CD4-positive, alpha-beta memory T cell (primary cell): ENCODE measurements around the gene AGR2. TPM values are rescaled to one million over a fixed set of nuclear protein-coding genes. Genes with fewer than 3 reads are reported as not detected.
A peak's percentile ranks its signal among the peaks of the same experiment; 100 is the strongest.

ENCODE experiments used
- CTCF ChIA-PET: fragments of 350-600 bp; sonication (Branson Sonifier 250); formaldehyde crosslinking; loops from one replicate; lab custom pipeline; 2021; ENCODE audit warnings: inconsistent platforms; ENCODE audit not compliant: partially characterized antibody; lab: Charles Lee
- POLR2A ChIA-PET: fragments of 350-600 bp; sonication (Branson Sonifier 250); formaldehyde crosslinking; loops from one replicate; lab custom pipeline; 2021; ENCODE audit not compliant: partially characterized antibody; lab: Charles Lee
- DNase-seq, 5 donors: peaks; one replicate each; pipeline versions ENCODE4 v3.0.0 to v3.0.0-alpha.2; 2020 to 2022; ENCODE audit warnings: mixed read lengths in 1 of 5
- H3K27ac ChIP-seq: one replicate; pipeline ENCODE4 v1.7.0; 2013; ENCODE audit warnings: low read depth, low read length
- H3K27me3 ChIP-seq: 2 replicates; pipeline ENCODE4 v1.7.0; 2013; ENCODE audit warnings: mild to moderate bottlenecking, low read length, moderate library complexity; ENCODE audit not compliant: insufficient read depth
- H3K36me3 ChIP-seq: 2 replicates; pipeline ENCODE4 v1.7.0; 2013; ENCODE audit warnings: mild to moderate bottlenecking, low read length, moderate library complexity; ENCODE audit not compliant: insufficient read depth
- H3K4me1 ChIP-seq: 2 replicates; pipeline ENCODE4 v1.7.0; 2013; ENCODE audit warnings: mild to moderate bottlenecking, low read length, moderate library complexity; ENCODE audit not compliant: insufficient read depth
- H3K4me3 ChIP-seq, 2 donors: one replicate each; pipeline ENCODE4 v1.7.0; 2013; ENCODE audit warnings: low read length in 2 of 2, mild to moderate bottlenecking in 1 of 2
- H3K9me3 ChIP-seq, 2 donors: one replicate each; pipeline ENCODE4 v1.7.0; 2013; ENCODE audit warnings: low read length in 2 of 2, control low read depth in 1 of 2; ENCODE audit not compliant: control insufficient read depth in 1 of 2
- H3K27ac Mint-ChIP-seq, 7 donors: one replicate each; pipeline ENCODE4 v1.8.0; 2020 to 2021; ENCODE audit warnings: mixed read lengths in 7 of 7, mild to moderate bottlenecking in 6 of 7, inconsistent platforms in 3 of 7, moderate library complexity in 3 of 7
- H3K27me3 Mint-ChIP-seq, 2 donors: one replicate each; pipeline ENCODE4 v1.8.0; 2020 to 2021; ENCODE audit warnings: mixed read lengths in 2 of 2
- H3K36me3 Mint-ChIP-seq, 2 donors: one replicate each; pipeline ENCODE4 v1.8.0; 2020 to 2021; ENCODE audit warnings: mixed read lengths in 2 of 2, inconsistent platforms in 1 of 2, mild to moderate bottlenecking in 1 of 2
- H3K4me1 Mint-ChIP-seq, 4 donors: one replicate each; pipeline ENCODE4 v1.8.0; 2020 to 2021; ENCODE audit warnings: mixed read lengths in 4 of 4, mild to moderate bottlenecking in 1 of 4
- H3K4me3 Mint-ChIP-seq, 8 donors: one replicate each; pipeline ENCODE4 v1.8.0; 2020 to 2021; ENCODE audit warnings: mixed read lengths in 8 of 8, mild to moderate bottlenecking in 7 of 8, moderate library complexity in 6 of 8, inconsistent platforms in 3 of 8
- H3K9me3 Mint-ChIP-seq, 8 donors: one replicate each; pipeline ENCODE4 v1.8.0; 2020 to 2021; ENCODE audit warnings: mixed read lengths in 8 of 8, mild to moderate bottlenecking in 5 of 8, inconsistent platforms in 3 of 8, moderate library complexity in 1 of 8
- intact Hi-C: fragments of 100-400 bp; cut with micrococcal nuclease; formaldehyde crosslinking; loops from one replicate; pipeline ENCODE4 v1.15.1; 2023
- polyA plus RNA-seq, 2 donors: library from polyadenylated mRNA; unstranded; fragments of 300-500 nt; fragmentation: Illumina TruSeq; gene quantifications; one replicate each; pipeline ENCODE4 v1.2.3, GENCODE V29; 2021
- total RNA-seq, 2 experiments: library from RNA; stranded (reverse); gene quantifications; one replicate each; pipeline ENCODE4 v1.2.3, GENCODE V29; 2021

AGR2 gene
- total and polyA plus RNA-seq, 4 experiments from 2014 or later, result not detected

GRCh38 chr7:16836481-16836880 lies 31.7 kb upstream of the AGR2 start:
- no peaks in the 10 kb centered on the region for H3K9me3 Mint-ChIP-seq
- ChIA-PET CTCF (no interaction called here), POLR2A (no interaction called here)
- no peak overlapping the region for H3K4me3 Mint-ChIP-seq
- no peak overlapping the region for H3K27ac Mint-ChIP-seq
- Histone ChIP-seq H3K27me3 (no peaks in the 10 kb centered on the region), H3K4me1 (no peaks in the 10 kb centered on the region), H3K27ac (no peak overlapping the region), H3K4me3 (no peak overlapping the region), H3K36me3 (no peaks in the 10 kb centered on the region), H3K9me3 (no peaks in the 10 kb centered on the region)
- peaks cover 0 to 1% of the 10 kb centered on the region in 2 donors for H3K27me3 Mint-ChIP-seq
- no peaks in the 10 kb centered on the region for H3K36me3 Mint-ChIP-seq
- no peak for DNase-seq
- intact Hi-C loops, result no loop called here
- H3K4me1 Mint-ChIP-seq, result no peaks in the 10 kb centered on the region

DNA sequence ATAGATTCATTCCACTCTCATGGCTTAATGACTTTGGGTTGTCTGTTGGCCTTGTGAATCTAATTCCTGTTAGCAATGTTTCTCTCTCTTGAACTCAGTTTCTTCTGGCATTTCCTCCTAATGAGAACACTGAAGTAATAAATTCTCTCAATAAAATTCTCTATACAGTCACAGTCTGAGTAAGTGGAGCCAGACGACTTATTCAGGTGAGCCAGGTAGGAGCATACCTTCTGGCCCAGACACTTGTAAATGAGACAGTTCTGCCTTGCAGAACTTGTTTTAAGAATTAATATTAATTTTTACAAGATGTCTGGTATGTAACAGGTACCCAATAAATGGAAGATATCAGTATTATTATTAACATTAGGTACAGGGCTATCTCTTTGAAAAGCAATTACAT lies 28.6 kb upstream of the AGR2 start:
- Histone ChIP-seq H3K36me3 (no peaks in the 10 kb centered on the region), H3K27me3 (no peaks in the 10 kb centered on the region), H3K27ac (no peak overlapping the region), H3K4me3 (no peak overlapping the region), H3K4me1 (no peaks in the 10 kb centered on the region), H3K9me3 (no peaks in the 10 kb centered on the region)
- peaks cover 0 to 11% (median 5%) of the 10 kb centered on the region in 8 donors for H3K9me3 Mint-ChIP-seq
- ChIA-PET POLR2A (no interaction called here), CTCF (no interaction called here)
- H3K4me3 Mint-ChIP-seq, result no peak overlapping the region
- intact Hi-C loops, result no loop called here
- no peaks in the 10 kb centered on the region for H3K4me1 Mint-ChIP-seq
- DNase-seq, result no peak
- H3K27me3 Mint-ChIP-seq, result peaks cover 0 to 3% of the 10 kb centered on the region in 2 donors
- H3K36me3 Mint-ChIP-seq, result no peaks in the 10 kb centered on the region
- no peak overlapping the region for H3K27ac Mint-ChIP-seq

GRCh38 chr7:16826060-16826459 lies 21.3 kb upstream of the AGR2 start:
- no peaks in the 10 kb centered on the region for H3K4me1 Mint-ChIP-seq
- H3K36me3 Mint-ChIP-seq, result no peaks in the 10 kb centered on the region
- intact Hi-C loops, result no loop called here
- Histone ChIP-seq H3K4me3 (no peak overlapping the region), H3K9me3 (no peaks in the 10 kb centered on the region), H3K4me1 (no peaks in the 10 kb centered on the region), H3K27ac (no peak overlapping the region), H3K36me3 (no peaks in the 10 kb centered on the region), H3K27me3 (no peaks in the 10 kb centered on the region)
- ChIA-PET CTCF (interaction anchor here (1.0 kb wide), 1 partner anchor 12 kb away, joined by 3 read pairs; no protein-coding TSS in a partner anchor), POLR2A (no interaction called here)
- H3K9me3 Mint-ChIP-seq, result peaks cover 0 to 23% (median 10%) of the 10 kb centered on the region in 8 donors
- peaks cover 13 to 15% of the 10 kb centered on the region in 2 donors for H3K27me3 Mint-ChIP-seq
- DNase-seq, result no peak
- H3K4me3 Mint-ChIP-seq, result no peak overlapping the region
- peak overlapping the region in 1 of 7 donors; percentile 19 for H3K27ac Mint-ChIP-seq

DNA sequence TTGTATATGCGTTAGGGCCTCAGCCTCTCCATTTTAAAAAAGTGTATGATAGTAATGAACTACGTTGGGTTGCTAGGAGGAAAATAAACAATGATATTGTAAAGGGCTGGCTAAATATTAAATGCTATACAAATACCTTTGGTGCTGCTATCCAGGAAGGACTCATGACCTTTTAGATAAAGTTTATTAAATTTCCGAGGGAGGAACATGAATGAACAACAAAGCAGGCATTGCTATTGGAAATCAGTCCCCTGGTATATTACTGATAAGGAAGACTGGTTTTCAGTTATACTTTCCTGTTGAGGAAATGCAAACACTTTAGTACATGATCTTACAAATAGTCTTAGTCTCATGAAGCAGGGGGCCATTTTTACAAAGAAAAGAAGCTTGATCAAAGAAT lies 17.2 kb upstream of the AGR2 start:
- peaks cover 0 to 4% (median 2%) of the 10 kb centered on the region in 8 donors for H3K9me3 Mint-ChIP-seq
- H3K27me3 ChIP-seq, result no peaks in the 10 kb centered on the region
- no peaks in the 10 kb centered on the region for H3K9me3 ChIP-seq
- H3K36me3 Mint-ChIP-seq, result no peaks in the 10 kb centered on the region
- intact Hi-C loops, result no loop called here
- H3K27me3 Mint-ChIP-seq, result peaks cover 10 to 21% of the 10 kb centered on the region in 2 donors
- no peak overlapping the region for H3K4me3 ChIP-seq
- H3K4me3 Mint-ChIP-seq, result no peak overlapping the region
- ChIA-PET CTCF (no interaction called here), POLR2A (no interaction called here)
- no peak for DNase-seq
- H3K4me1 ChIP-seq, result no peaks in the 10 kb centered on the region
- peaks cover 0 to 2% (median 0%) of the 10 kb centered on the region in 4 donors for H3K4me1 Mint-ChIP-seq
- no peak overlapping the region for H3K27ac Mint-ChIP-seq
- H3K36me3 ChIP-seq, result no peaks in the 10 kb centered on the region
- no peak overlapping the region for H3K27ac ChIP-seq

DNA sequence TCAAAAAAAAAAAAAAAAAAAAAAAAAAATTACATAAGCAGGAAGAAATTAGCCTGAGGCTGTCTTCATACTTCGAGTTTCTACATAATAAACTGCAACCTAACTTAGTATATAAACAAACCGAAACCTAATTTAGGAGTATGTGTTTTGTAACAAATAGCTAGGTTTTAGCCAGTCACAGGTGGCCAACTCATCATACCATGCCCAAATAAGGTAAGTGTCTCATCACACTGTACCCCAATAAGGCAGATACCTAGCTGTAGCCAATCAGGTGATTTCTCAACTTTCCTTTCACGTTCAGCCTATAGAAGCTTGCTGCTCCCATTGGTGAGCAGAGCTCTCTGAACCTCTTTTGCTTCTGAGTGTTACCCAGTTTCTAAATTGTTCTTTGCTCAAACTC lies 13.9 kb upstream of the AGR2 start:
- ChIA-PET CTCF (no interaction called here), POLR2A (no interaction called here)
- Mint-ChIP-seq H3K4me1 (peaks cover 0 to 2% (median 0%) of the 10 kb centered on the region in 4 donors), H3K9me3 (peaks cover 0 to 3% (median 0%) of the 10 kb centered on the region in 8 donors), H3K27me3 (peaks cover 8 to 19% of the 10 kb centered on the region in 2 donors), H3K36me3 (no peaks in the 10 kb centered on the region), H3K4me3 (no peak overlapping the region), H3K27ac (no peak overlapping the region)
- no peaks in the 10 kb centered on the region for H3K36me3 ChIP-seq
- H3K4me3 ChIP-seq, result no peak overlapping the region
- H3K27ac ChIP-seq, result no peak overlapping the region
- intact Hi-C loops, result no loop called here
- no peak for DNase-seq
- no peaks in the 10 kb centered on the region for H3K9me3 ChIP-seq
- H3K4me1 ChIP-seq, result no peaks in the 10 kb centered on the region
- no peaks in the 10 kb centered on the region for H3K27me3 ChIP-seq

- Mint-ChIP-seq H3K36me3 (no peaks in the 10 kb centered on the region), H3K27ac (no peak overlapping the region), H3K27me3 (peaks cover 4 to 19% of the 10 kb centered on the region in 2 donors), H3K4me1 (peaks cover 0 to 2% (median 0%) of the 10 kb centered on the region in 4 donors), H3K9me3 (peaks cover 0 to 3% (median 0%) of the 10 kb centered on the region in 8 donors), H3K4me3 (no peak overlapping the region)
- Histone ChIP-seq H3K9me3 (no peaks in the 10 kb centered on the region), H3K27me3 (no peaks in the 10 kb centered on the region), H3K27ac (no peak overlapping the region), H3K4me3 (no peak overlapping the region), H3K36me3 (no peaks in the 10 kb centered on the region), H3K4me1 (no peaks in the 10 kb centered on the region)
- intact Hi-C loops, result no loop called here
- CTCF ChIA-PET, result no interaction called here
- POLR2A ChIA-PET, result no interaction called here
- no peak for DNase-seq
These were observed 12.7 kb upstream of the AGR2 start for GRCh38 chr7:16817536-16817935.

- no peak overlapping the region for H3K4me3 ChIP-seq
- Mint-ChIP-seq H3K27me3 (peaks cover 4 to 15% of the 10 kb centered on the region in 2 donors), H3K4me3 (no peak overlapping the region), H3K36me3 (no peaks in the 10 kb centered on the region), H3K27ac (no peak overlapping the region), H3K4me1 (peaks cover 0 to 2% (median 0%) of the 10 kb centered on the region in 4 donors), H3K9me3 (peaks cover 0 to 3% (median 0%) of the 10 kb centered on the region in 8 donors)
- no peaks in the 10 kb centered on the region for H3K27me3 ChIP-seq
- POLR2A ChIA-PET, result no interaction called here
- intact Hi-C loops, result no loop called here
- no peaks in the 10 kb centered on the region for H3K4me1 ChIP-seq
- no peak overlapping the region for H3K27ac ChIP-seq
- no peak for DNase-seq
- CTCF ChIA-PET, result no interaction called here
- no peaks in the 10 kb centered on the region for H3K36me3 ChIP-seq
- H3K9me3 ChIP-seq, result no peaks in the 10 kb centered on the region
These were observed 12.0 kb upstream of the AGR2 start for GRCh38 chr7:16816824-16817223.
